HEK293 (cell line): ENCODE results near the gene SEMA3A.

Experiments
- CTCF ChIA-PET: fragments of 350-600 bp; formaldehyde crosslinking; extraction: SDS; loops from one replicate; lab custom pipeline; 2021; ENCODE audit warnings: antibody characterized with exemption; lab: Yijun Ruan, JAX
- POLR2A ChIA-PET: fragments of 300-600 bp; formaldehyde crosslinking; extraction: SDS; loops from one replicate; lab custom pipeline; 2020; ENCODE audit warnings: antibody characterized with exemption, inconsistent platforms; lab: Yijun Ruan, JAX
- H3K27ac ChIP-seq: fragments of 200-500 bp; sonication (Bioruptor generic); 2 replicates; pipeline ENCODE4 v1.5.1; 2014; ENCODE audit warnings: low read depth, low read length, control low read depth, inconsistent platforms; ENCODE audit errors: extremely low read depth
- H3K36me3 ChIP-seq, 2 experiments: fragments of 200-500 bp in 1 of 2; sonication (Bioruptor generic) in 1 of 2; 1 replicate in 1 of 2; 2 replicates in 1 of 2; pipeline ENCODE4 v1.5.1; 2014 to 2017; ENCODE audit warnings: inconsistent platforms in 2 of 2, low read length in 2 of 2; ENCODE audit not compliant: control insufficient read depth in 2 of 2, insufficient read depth in 1 of 2
- H3K4me1 ChIP-seq: fragments of 200-500 bp; sonication (Bioruptor generic); 2 replicates; pipeline ENCODE4 v1.5.1; 2014; ENCODE audit warnings: mild to moderate bottlenecking, low read length, inconsistent platforms; ENCODE audit not compliant: control insufficient read depth, insufficient read depth
- H3K4me3 ChIP-seq: 2 replicates; pipeline ENCODE4 v1.5.1; 2011; ENCODE audit warnings: low read depth, mild to moderate bottlenecking, control low read depth, low read length, moderate library complexity
- H3K9me3 ChIP-seq: fragments of 200-500 bp; sonication (Bioruptor generic); 2 replicates; pipeline ENCODE4 v1.5.1; 2014; ENCODE audit warnings: low read depth, low read length, inconsistent platforms; ENCODE audit not compliant: control insufficient read depth, insufficient read depth
- BCL6B ChIP-seq: fragments of 450-650 bp; formaldehyde crosslinking; IDR thresholded peaks from 2 replicates; pipeline ENCODE4 v1.5.1; 2017; ENCODE audit warnings: missing biosample characterization, missing genetic modification characterization
- GLI4 ChIP-seq: fragments of 450-650 bp; formaldehyde crosslinking; IDR thresholded peaks from 2 replicates; pipeline ENCODE4 v1.5.1; 2016; ENCODE audit warnings: missing biosample characterization, missing genetic modification characterization
- PATZ1 ChIP-seq: fragments of 450-650 bp; formaldehyde crosslinking; IDR thresholded peaks from 2 replicates; pipeline ENCODE4 v1.5.1; 2016; ENCODE audit warnings: missing biosample characterization, missing genetic modification characterization
- PRDM1 ChIP-seq: fragments of 450-650 bp; formaldehyde crosslinking; IDR thresholded peaks from 2 replicates; pipeline ENCODE4; 2016; ENCODE audit warnings: missing biosample characterization, missing genetic modification characterization
- SCRT2 ChIP-seq: fragments of 450-650 bp; formaldehyde crosslinking; IDR thresholded peaks from 2 replicates; pipeline ENCODE4 v1.5.1; 2016; ENCODE audit warnings: missing biosample characterization, missing genetic modification characterization
- ZFP41 ChIP-seq: fragments of 450-650 bp; formaldehyde crosslinking; IDR thresholded peaks from 2 replicates; pipeline ENCODE4 v1.5.1; 2016; ENCODE audit warnings: missing biosample characterization, missing genetic modification characterization, borderline replicate concordance
- ZNF175 ChIP-seq: fragments of 450-650 bp; formaldehyde crosslinking; IDR thresholded peaks from 2 replicates; pipeline ENCODE4 v1.5.1; 2016; ENCODE audit warnings: missing biosample characterization, missing genetic modification characterization
- ZNF202 ChIP-seq: fragments of 450-650 bp; formaldehyde crosslinking; IDR thresholded peaks from 2 replicates; pipeline ENCODE4 v1.5.1; 2016; ENCODE audit warnings: missing biosample characterization, missing genetic modification characterization, borderline replicate concordance
- ZNF211 ChIP-seq: fragments of 450-650 bp; formaldehyde crosslinking; IDR thresholded peaks from 2 replicates; pipeline ENCODE4 v1.5.1; 2016; ENCODE audit warnings: low read depth, missing biosample characterization, missing genetic modification characterization
- ZNF530 ChIP-seq: fragments of 450-650 bp; formaldehyde crosslinking; IDR thresholded peaks from 2 replicates; pipeline ENCODE4 v1.5.1; 2016; ENCODE audit warnings: low read depth, missing biosample characterization, missing genetic modification characterization
- ZNF585B ChIP-seq: fragments of 450-650 bp; formaldehyde crosslinking; IDR thresholded peaks from 2 replicates; pipeline ENCODE4 v1.5.1; 2016; ENCODE audit warnings: missing biosample characterization, missing genetic modification characterization
- ZNF677 ChIP-seq: fragments of 450-650 bp; IDR thresholded peaks from 2 replicates; pipeline ENCODE4 v1.5.0; 2018; ENCODE audit warnings: missing biosample characterization, mild to moderate bottlenecking, missing genetic modification characterization, moderate library complexity
- ZNF707 ChIP-seq: fragments of 450-650 bp; formaldehyde crosslinking; IDR thresholded peaks from 2 replicates; pipeline ENCODE4 v1.5.1; 2016; ENCODE audit warnings: missing biosample characterization, missing genetic modification characterization
- ZNF777 ChIP-seq: fragments of 450-650 bp; formaldehyde crosslinking; IDR thresholded peaks from 2 replicates; pipeline ENCODE4 v1.5.1; 2017; ENCODE audit warnings: missing biosample characterization, missing genetic modification characterization, borderline replicate concordance
- ZNF843 ChIP-seq: fragments of 450-650 bp; formaldehyde crosslinking; IDR thresholded peaks from 2 replicates; pipeline ENCODE4 v1.5.1; 2016; ENCODE audit warnings: missing biosample characterization, missing genetic modification characterization
- TF ChIP-seq, protein P1 (sequence below): fragments of 450-650 bp; formaldehyde crosslinking; IDR thresholded peaks from 2 replicates; pipeline ENCODE4 v1.5.0; 2017; ENCODE audit warnings: missing biosample characterization, missing genetic modification characterization, borderline replicate concordance
- TF ChIP-seq, protein P2 (sequence below): IDR thresholded peaks from 2 replicates; pipeline ENCODE4 v1.6.1; 2011; ENCODE audit warnings: mild to moderate bottlenecking, low read depth, low read length, borderline replicate concordance
- TF ChIP-seq, protein P3 (sequence below): fragments of 450-650 bp; formaldehyde crosslinking; IDR thresholded peaks from 2 replicates; pipeline ENCODE4 v1.5.1; 2016; ENCODE audit warnings: missing biosample characterization, missing genetic modification characterization
- TF ChIP-seq, protein P4 (sequence below): fragments of 450-650 bp; formaldehyde crosslinking; IDR thresholded peaks from 2 replicates; pipeline ENCODE4 v1.5.1; 2017; ENCODE audit warnings: missing biosample characterization, missing genetic modification characterization

The SEMA3A gene

DNA sequence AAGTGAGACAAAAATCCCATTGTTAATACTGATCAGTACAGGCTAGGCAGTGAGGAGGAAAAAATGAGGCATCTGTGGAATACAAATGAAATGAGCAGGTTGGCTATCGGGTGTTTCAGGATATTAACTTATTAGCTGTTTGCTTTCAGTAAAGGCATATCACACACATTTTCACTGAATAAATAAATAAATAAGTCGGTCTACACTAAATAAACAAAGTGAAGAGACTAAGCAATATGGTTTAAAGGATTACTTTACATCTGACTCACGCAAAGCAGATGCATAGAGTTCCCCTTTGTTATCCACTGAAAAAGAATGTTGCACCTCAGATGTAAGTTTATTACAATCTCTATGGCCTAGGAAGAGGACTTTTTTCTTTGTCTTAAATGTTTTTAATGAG lies 6.3 kb upstream of the SEMA3A start:
- H3K4me3 ChIP-seq: no peak overlapping the region
- no peaks in the 10 kb centered on the region for H3K9me3 ChIP-seq
- H3K36me3 ChIP-seq: no peaks in the 10 kb centered on the region
- TF ChIP-seq BCL6B (tag by site-specific recombination) (no peak), ZNF585B (tag by site-specific recombination) (peak; percentile 57)
- no peak overlapping the region for H3K27ac ChIP-seq
- POLR2A ChIA-PET: interaction anchor here (1.0 kb wide), 1 partner anchor 12 kb away, joined by 4 read pairs; no protein-coding TSS in a partner anchor
- H3K4me1 ChIP-seq: peaks cover 3% of the 10 kb centered on the region; the same call in 1 of the 2 replicates
- CTCF ChIA-PET: no interaction called here

GRCh38 chr7:84199216-84199615 lies 4.6 kb upstream of the SEMA3A start:
- TF ChIP-seq ZNF211 (tag by site-specific recombination) (no peak), SCRT2 (no peak), GLI4 (tag by site-specific recombination) (no peak), ZNF202 (tag by site-specific recombination) (no peak), ZNF843 (tag by site-specific recombination) (no peak)
- Histone ChIP-seq H3K4me1 (peaks cover 9% of the 10 kb centered on the region; the same call in 1 of the 2 replicates), H3K27ac (no peak overlapping the region), H3K4me3 (no peak overlapping the region), H3K36me3 (no peaks in the 10 kb centered on the region), H3K9me3 (no peaks in the 10 kb centered on the region)
- CTCF ChIA-PET: no interaction called here
- POLR2A ChIA-PET: no interaction called here

- no peaks in the 10 kb centered on the region for H3K36me3 ChIP-seq
- H3K4me3 ChIP-seq: no peak overlapping the region
- ChIA-PET POLR2A (no interaction called here), CTCF (interaction anchor here (0.6 to 0.8 kb wide), 3 partner anchors 60 to 828 kb away, joined by 3 to 6 read pairs (median 4); no protein-coding TSS in a partner anchor)
- H3K27ac ChIP-seq: no peak overlapping the region; the same call in 1 of the 2 replicates
- H3K9me3 ChIP-seq: no peaks in the 10 kb centered on the region
- H3K4me1 ChIP-seq: peaks cover 7% of the 10 kb centered on the region; the same call in 1 of the 2 replicates
- TF ChIP-seq ZNF175 (tag by site-specific recombination) (no peak), ZFP41 (no peak), ZNF777 (tag by site-specific recombination) (no peak), ZNF707 (tag by site-specific recombination) (no peak), PRDM1 (tag by site-specific recombination) (peak; percentile 94), ZNF530 (tag by site-specific recombination) (no peak), PATZ1 (tag by site-specific recombination) (no peak), ZNF677 (tag by site-specific recombination) (no peak)
- TF ChIP-seq, protein P1, sequence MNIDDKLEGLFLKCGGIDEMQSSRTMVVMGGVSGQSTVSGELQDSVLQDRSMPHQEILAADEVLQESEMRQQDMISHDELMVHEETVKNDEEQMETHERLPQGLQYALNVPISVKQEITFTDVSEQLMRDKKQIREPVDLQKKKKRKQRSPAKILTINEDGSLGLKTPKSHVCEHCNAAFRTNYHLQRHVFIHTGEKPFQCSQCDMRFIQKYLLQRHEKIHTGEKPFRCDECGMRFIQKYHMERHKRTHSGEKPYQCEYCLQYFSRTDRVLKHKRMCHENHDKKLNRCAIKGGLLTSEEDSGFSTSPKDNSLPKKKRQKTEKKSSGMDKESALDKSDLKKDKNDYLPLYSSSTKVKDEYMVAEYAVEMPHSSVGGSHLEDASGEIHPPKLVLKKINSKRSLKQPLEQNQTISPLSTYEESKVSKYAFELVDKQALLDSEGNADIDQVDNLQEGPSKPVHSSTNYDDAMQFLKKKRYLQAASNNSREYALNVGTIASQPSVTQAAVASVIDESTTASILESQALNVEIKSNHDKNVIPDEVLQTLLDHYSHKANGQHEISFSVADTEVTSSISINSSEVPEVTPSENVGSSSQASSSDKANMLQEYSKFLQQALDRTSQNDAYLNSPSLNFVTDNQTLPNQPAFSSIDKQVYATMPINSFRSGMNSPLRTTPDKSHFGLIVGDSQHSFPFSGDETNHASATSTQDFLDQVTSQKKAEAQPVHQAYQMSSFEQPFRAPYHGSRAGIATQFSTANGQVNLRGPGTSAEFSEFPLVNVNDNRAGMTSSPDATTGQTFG (tag by site-specific recombination): no peak
- TF ChIP-seq, protein P2, sequence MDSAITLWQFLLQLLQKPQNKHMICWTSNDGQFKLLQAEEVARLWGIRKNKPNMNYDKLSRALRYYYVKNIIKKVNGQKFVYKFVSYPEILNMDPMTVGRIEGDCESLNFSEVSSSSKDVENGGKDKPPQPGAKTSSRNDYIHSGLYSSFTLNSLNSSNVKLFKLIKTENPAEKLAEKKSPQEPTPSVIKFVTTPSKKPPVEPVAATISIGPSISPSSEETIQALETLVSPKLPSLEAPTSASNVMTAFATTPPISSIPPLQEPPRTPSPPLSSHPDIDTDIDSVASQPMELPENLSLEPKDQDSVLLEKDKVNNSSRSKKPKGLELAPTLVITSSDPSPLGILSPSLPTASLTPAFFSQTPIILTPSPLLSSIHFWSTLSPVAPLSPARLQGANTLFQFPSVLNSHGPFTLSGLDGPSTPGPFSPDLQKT: no peak
- TF ChIP-seq, protein P3, sequence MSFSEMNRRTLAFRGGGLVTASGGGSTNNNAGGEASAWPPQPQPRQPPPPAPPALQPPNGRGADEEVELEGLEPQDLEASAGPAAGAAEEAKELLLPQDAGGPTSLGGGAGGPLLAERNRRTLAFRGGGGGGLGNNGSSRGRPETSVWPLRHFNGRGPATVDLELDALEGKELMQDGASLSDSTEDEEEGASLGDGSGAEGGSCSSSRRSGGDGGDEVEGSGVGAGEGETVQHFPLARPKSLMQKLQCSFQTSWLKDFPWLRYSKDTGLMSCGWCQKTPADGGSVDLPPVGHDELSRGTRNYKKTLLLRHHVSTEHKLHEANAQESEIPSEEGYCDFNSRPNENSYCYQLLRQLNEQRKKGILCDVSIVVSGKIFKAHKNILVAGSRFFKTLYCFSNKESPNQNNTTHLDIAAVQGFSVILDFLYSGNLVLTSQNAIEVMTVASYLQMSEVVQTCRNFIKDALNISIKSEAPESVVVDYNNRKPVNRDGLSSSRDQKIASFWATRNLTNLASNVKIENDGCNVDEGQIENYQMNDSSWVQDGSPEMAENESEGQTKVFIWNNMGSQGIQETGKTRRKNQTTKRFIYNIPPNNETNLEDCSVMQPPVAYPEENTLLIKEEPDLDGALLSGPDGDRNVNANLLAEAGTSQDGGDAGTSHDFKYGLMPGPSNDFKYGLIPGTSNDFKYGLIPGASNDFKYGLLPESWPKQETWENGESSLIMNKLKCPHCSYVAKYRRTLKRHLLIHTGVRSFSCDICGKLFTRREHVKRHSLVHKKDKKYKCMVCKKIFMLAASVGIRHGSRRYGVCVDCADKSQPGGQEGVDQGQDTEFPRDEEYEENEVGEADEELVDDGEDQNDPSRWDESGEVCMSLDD (tag by site-specific recombination): no peak
- TF ChIP-seq, protein P4, sequence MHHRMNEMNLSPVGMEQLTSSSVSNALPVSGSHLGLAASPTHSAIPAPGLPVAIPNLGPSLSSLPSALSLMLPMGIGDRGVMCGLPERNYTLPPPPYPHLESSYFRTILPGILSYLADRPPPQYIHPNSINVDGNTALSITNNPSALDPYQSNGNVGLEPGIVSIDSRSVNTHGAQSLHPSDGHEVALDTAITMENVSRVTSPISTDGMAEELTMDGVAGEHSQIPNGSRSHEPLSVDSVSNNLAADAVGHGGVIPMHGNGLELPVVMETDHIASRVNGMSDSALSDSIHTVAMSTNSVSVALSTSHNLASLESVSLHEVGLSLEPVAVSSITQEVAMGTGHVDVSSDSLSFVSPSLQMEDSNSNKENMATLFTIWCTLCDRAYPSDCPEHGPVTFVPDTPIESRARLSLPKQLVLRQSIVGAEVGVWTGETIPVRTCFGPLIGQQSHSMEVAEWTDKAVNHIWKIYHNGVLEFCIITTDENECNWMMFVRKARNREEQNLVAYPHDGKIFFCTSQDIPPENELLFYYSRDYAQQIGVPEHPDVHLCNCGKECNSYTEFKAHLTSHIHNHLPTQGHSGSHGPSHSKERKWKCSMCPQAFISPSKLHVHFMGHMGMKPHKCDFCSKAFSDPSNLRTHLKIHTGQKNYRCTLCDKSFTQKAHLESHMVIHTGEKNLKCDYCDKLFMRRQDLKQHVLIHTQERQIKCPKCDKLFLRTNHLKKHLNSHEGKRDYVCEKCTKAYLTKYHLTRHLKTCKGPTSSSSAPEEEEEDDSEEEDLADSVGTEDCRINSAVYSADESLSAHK (tag by site-specific recombination): no peak
These were observed 1.5 kb upstream of the SEMA3A start for GRCh38 chr7:84196084-84196503.
